Psoas muscle (tissue), 8 donors: Measurements from ENCODE around the gene VAT1. TPM values are rescaled to one million over a fixed set of nuclear protein-coding genes. Genes with fewer than 3 reads are reported as not detected.
"Not testable (repeated sequence)": the region's sequence is repeated elsewhere in the genome, so short reads cannot be mapped to it uniquely, and the experiment has no call there.

ENCODE experiments used
- ATAC-seq, 4 donors: fragments of 200-7000 bp; cut with Tn5 transposase; one replicate each; pipeline ENCODE4 v1.9.1; 2020; ENCODE audit warnings: moderate library complexity in 3 of 4, mild to moderate bottlenecking in 2 of 4
- DNase-seq, 2 donors: peaks; one replicate each; pipeline ENCODE4 v3.0.0-alpha.2; 2020
- H3K27ac ChIP-seq: fragments of 200-600 bp; one replicate; pipeline ENCODE4 v1.8.0; 2022
- H3K27me3 ChIP-seq, 3 donors: fragments of 200-600 bp in 1 of 3; one replicate each; pipeline versions ENCODE4 v1.6.1 to v1.8.0; 2013 to 2022; ENCODE audit warnings: low read length in 2 of 3, mild to moderate bottlenecking in 2 of 3, moderate library complexity in 1 of 3; ENCODE audit not compliant: insufficient read depth in 3 of 3
- H3K36me3 ChIP-seq, 2 donors: fragments of 200-600 bp in 1 of 2; one replicate each; pipeline versions ENCODE4 v1.6.1 to v1.8.0; 2013 to 2022; ENCODE audit warnings: low read depth in 1 of 2, mild to moderate bottlenecking in 1 of 2, moderate library complexity in 1 of 2; ENCODE audit not compliant: insufficient read depth in 1 of 2
- H3K4me1 ChIP-seq: fragments of 200-600 bp; one replicate; pipeline ENCODE4 v1.8.0; 2022
- H3K4me3 ChIP-seq: fragments of 200-600 bp; one replicate; pipeline ENCODE4 v1.8.0; 2022; ENCODE audit warnings: mild to moderate bottlenecking
- H3K9me3 ChIP-seq: fragments of 200-600 bp; one replicate; pipeline ENCODE4 v1.8.0; 2022
- CTCF ChIP-seq: fragments of 200-600 bp; IDR thresholded peaks from one replicate; pipeline ENCODE4 v1.8.0; 2022; ENCODE audit warnings: antibody characterized with exemption
- WGBS, 3 donors: extraction: QIAGEN DNeasy Blood & Tissue Kit; methylation state at CpG; one replicate each; pipeline versions ENCODE4 v1.1.6 to v1.1.7; 2013; 5-methylcytosine and 5-hydroxymethylcytosine counted together
- intact Hi-C, 2 donors: fragments of 100-400 bp; cut with DNase I; formaldehyde crosslinking; loops; one replicate each; pipeline versions ENCODE4 v1.11.0 to v1.14.2; 2022
- polyA plus RNA-seq, 3 donors: library from polyadenylated mRNA; stranded (reverse); fragments of 200-250 nt; gene quantifications; one replicate each; pipeline ENCODE4 v1.2.3, GENCODE V29; 2013
- total RNA-seq, 4 donors: library from RNA; stranded (reverse); fragmentation: NEBNext Ultra II Directional in 2 of 4; extraction: Animal tissue kit (Norgen Biotek cat#: 25700) in 2 of 4; gene quantifications; one replicate each; pipeline versions ENCODE4 v1.2.1 to v1.2.4, GENCODE V29; 2021 to 2023
- donor health status: healthy with polysubstance abuse.
- donor health status: DM: no; HTN: no; CAD: no; lungs with moderate emphysema.
- donor health status: Bipolar disorder and iron deficiency.
- donor health status: healthy.
- donor health status: DM: yes; HTN: yes; CAD: no.
- donor health status: DM: no; HTN: no; CAD: no.
- donor health status: DM: no; HTN: no; CAD: no.
- donor health status: DM: yes; HTN: yes; CAD: no.

Gene VAT1
- total and polyA plus RNA-seq, 7 donors = 19.2 to 50.6 (median 20.2) TPM

- no peak for ATAC-seq
- Histone ChIP-seq H3K9me3 (no peaks in the 10 kb centered on the region), H3K4me3 (no peak overlapping the region), H3K27me3 (no peaks in the 10 kb centered on the region), H3K36me3 (peaks cover 0 to 33% of the 10 kb centered on the region in 2 donors), H3K4me1 (peaks cover 7% of the 10 kb centered on the region), H3K27ac (peak overlapping the region; percentile 16)
- 73 to 82% (median 76%) methylated on average over 15 of the region's 15 CpGs for WGBS, 3 donors
- TF ChIP-seq CTCF = no peak
- DNase-seq = no peak
- intact Hi-C loops = no loop called here
Measured at GRCh38 chr17:43011728-43012472, 10.3 kb downstream of the VAT1 start.

- DNase-seq (no peak), ATAC-seq (no peak)
- intact Hi-C loops = no loop called here
- H3K9me3 ChIP-seq = no peaks in the 10 kb centered on the region
- H3K27me3 ChIP-seq = no peaks in the 10 kb centered on the region
- peak overlapping the region; percentile 16 for H3K27ac ChIP-seq
- no peak overlapping the region for H3K4me3 ChIP-seq
- H3K36me3 ChIP-seq = peaks cover 0 to 23% of the 10 kb centered on the region in 2 donors
- peaks cover 7% of the 10 kb centered on the region for H3K4me1 ChIP-seq
- no peak for TF ChIP-seq CTCF
- WGBS, 3 donors = 85 to 91% (median 88%) methylated on average over 5 of the region's 5 CpGs
Measured at GRCh38 chr17:43010667-43011308, 11.4 kb downstream of the VAT1 start.

GRCh38 chr17:43006639-43007551 is 15.3 kb downstream of the VAT1 start, which contains the start of gene IFI35:
IFI35 (plus strand) TSS chr17:43006784; CDS start chr17:43006948, 164 bp downstream.
- Histone ChIP-seq H3K36me3 (peaks cover 3 to 28% of the 10 kb centered on the region in 2 donors), H3K27me3 (no peaks in the 10 kb centered on the region), H3K4me1 (peaks cover 13% of the 10 kb centered on the region), H3K4me3 (peak within 1 kb of the TSS; percentile 66), H3K27ac (peak within 1 kb of the TSS; percentile 70), H3K9me3 (no peaks in the 10 kb centered on the region)
- 37 to 38% (median 37%) methylated on average over 18 of the region's 18 CpGs for WGBS, 3 donors
- ATAC-seq (peak; percentile 47 to 71 (median 64)), DNase-seq (peak; percentile 83 to 87)
- intact Hi-C loops = no loop called here
- peak; percentile 25 for TF ChIP-seq CTCF

- H3K4me1 ChIP-seq = peaks cover 29% of the 10 kb centered on the region
- peak; percentile 53 to 70 for DNase-seq
- H3K27ac ChIP-seq = peak overlapping the region; percentile 5
- WGBS, 3 donors = 66 to 81% (median 71%) methylated on average over 5 of the region's 5 CpGs
- H3K9me3 ChIP-seq = no peaks in the 10 kb centered on the region
- no peak overlapping the region for H3K4me3 ChIP-seq
- peaks cover 6 to 55% of the 10 kb centered on the region in 2 donors for H3K36me3 ChIP-seq
- H3K27me3 ChIP-seq = no peaks in the 10 kb centered on the region
- intact Hi-C loops = no loop called here
- no peak for TF ChIP-seq CTCF
- peak; percentile 48 to 70 (median 60) for ATAC-seq
Measured at GRCh38 chr17:43003542-43004172, 18.5 kb downstream of the VAT1 start.

GRCh38 chr17:43000894-43001293 is 21.3 kb downstream of the VAT1 start:
- Histone ChIP-seq H3K36me3 (peaks cover 6 to 55% of the 10 kb centered on the region in 2 donors), H3K27ac (peak overlapping the region; percentile 53), H3K4me1 (peaks cover 21% of the 10 kb centered on the region)
- ATAC-seq, DNase-seq, H3K4me3 ChIP-seq, intact Hi-C loops, H3K27me3 ChIP-seq, H3K9me3 ChIP-seq: not testable (repeated sequence)
- 91 to 97% (median 92%) methylated on average over 13 of the region's 13 CpGs for WGBS, 3 donors
